Measurements from ENCODE around the gene FUT7. TPM values are rescaled to one million over a fixed set of nuclear protein-coding genes. Genes with fewer than 3 reads are reported as not detected.

The FUT7 gene
- total RNA-seq, 3 donors from 2014 or later (not counting 1 experiment from before 2014, with no cell fraction given) = 0.99 to 5.1 (median 3.9) TPM

GRCh38 chr9:137050570-137050969 lies 18.7 kb upstream of the FUT7 start:
- H3K27me3 ChIP-seq (ENCODE audit: control insufficient read depth, insufficient read depth, low read length) = peaks cover 66% of the 10 kb centered on the region
- TF ChIP-seq CTCF (IDR thresholded peaks at IDR 0.05) = no peak
- no peaks in the 10 kb centered on the region for H3K9me3 Mint-ChIP-seq

GRCh38 chr9:137049544-137050449 lies 17.9 kb upstream of the FUT7 start:
- DNase-seq (peak in 1 of 2 donors; percentile 78), ATAC-seq (peak; percentile 38 to 52 (median 41))
- H3K9me3 Mint-ChIP-seq = no peaks in the 10 kb centered on the region
- no peak overlapping the region for H3K27ac Mint-ChIP-seq
- H3K4me1 Mint-ChIP-seq = peaks cover 5 to 6% of the 10 kb centered on the region in 2 donors
- peak overlapping the region; percentile 17 for H3K4me3 Mint-ChIP-seq
- Histone ChIP-seq H3K27ac (ENCODE audit: low read length) (no peak overlapping the region), H3K4me1 (ENCODE audit: control insufficient read depth, insufficient read depth, low read length) (peaks cover 36% of the 10 kb centered on the region), H3K27me3 (ENCODE audit: control insufficient read depth, insufficient read depth, low read length) (peaks cover 72% of the 10 kb centered on the region), H3K9me3 (ENCODE audit: control insufficient read depth, insufficient read depth, low read length) (no peaks in the 10 kb centered on the region), H3K36me3 (ENCODE audit: control insufficient read depth, insufficient read depth, low read length) (no peaks in the 10 kb centered on the region), H3K4me3 (ENCODE audit: low read length) (no peak overlapping the region)
- intact Hi-C loops (cut with micrococcal nuclease) = loop anchor here (5.0 kb wide), 1 partner anchor 178 kb away; the partner anchor contains the start of genes CYSRT1 and RNF224
- peaks cover 12 to 40% of the 10 kb centered on the region in 2 donors for H3K27me3 Mint-ChIP-seq (ENCODE audit: low read depth in 2 of 2)
- no peaks in the 10 kb centered on the region for H3K36me3 Mint-ChIP-seq
- 39% methylated on average over 38 of the region's 38 CpGs for WGBS (ENCODE audit: insufficient coverage)
- TF ChIP-seq CTCF (IDR thresholded peaks at IDR 0.05) = no peak

More at GRCh38 chr9:137050570-137050969, 18.7 kb upstream of the FUT7 start:
- H3K4me3 Mint-ChIP-seq = no peak overlapping the region
- Histone ChIP-seq H3K36me3 (ENCODE audit: control insufficient read depth, insufficient read depth, low read length) (no peaks in the 10 kb centered on the region), H3K9me3 (ENCODE audit: control insufficient read depth, insufficient read depth, low read length) (no peaks in the 10 kb centered on the region), H3K4me3 (ENCODE audit: low read length) (no peak overlapping the region), H3K4me1 (ENCODE audit: control insufficient read depth, insufficient read depth, low read length) (peaks cover 29% of the 10 kb centered on the region), H3K27ac (ENCODE audit: low read length) (no peak overlapping the region)
- no peak for DNase-seq
- peaks cover 0 to 5% of the 10 kb centered on the region in 2 donors for H3K4me1 Mint-ChIP-seq
- H3K27me3 Mint-ChIP-seq (ENCODE audit: low read depth in 2 of 2) = peaks cover 7 to 35% of the 10 kb centered on the region in 2 donors
- intact Hi-C loops (cut with micrococcal nuclease) = no loop called here
- H3K27ac Mint-ChIP-seq = no peak overlapping the region
- ATAC-seq = no peak
- 82% methylated on average over 5 of the region's 5 CpGs for WGBS (ENCODE audit: insufficient coverage)
- H3K36me3 Mint-ChIP-seq = no peaks in the 10 kb centered on the region

- Mint-ChIP-seq H3K4me3 (no peak overlapping the region), H3K36me3 (no peaks in the 10 kb centered on the region), H3K9me3 (no peaks in the 10 kb centered on the region), H3K4me1 (peaks cover 5 to 7% of the 10 kb centered on the region in 2 donors), H3K27me3 (ENCODE audit: low read depth in 2 of 2) (peaks cover 14 to 43% of the 10 kb centered on the region in 2 donors), H3K27ac (no peak overlapping the region)
- H3K9me3 ChIP-seq (ENCODE audit: control insufficient read depth, insufficient read depth, low read length) = no peaks in the 10 kb centered on the region
- peaks cover 42% of the 10 kb centered on the region for H3K4me1 ChIP-seq (ENCODE audit: control insufficient read depth, insufficient read depth, low read length)
- no peak for TF ChIP-seq CTCF (IDR thresholded peaks at IDR 0.05)
- H3K36me3 ChIP-seq (ENCODE audit: control insufficient read depth, insufficient read depth, low read length) = no peaks in the 10 kb centered on the region
- H3K4me3 ChIP-seq (ENCODE audit: low read length) = no peak overlapping the region
- DNase-seq (no peak), ATAC-seq (no peak)
- intact Hi-C loops (cut with micrococcal nuclease) = loop anchor here (5.0 kb wide), 1 partner anchor 178 kb away; the partner anchor contains the start of genes CYSRT1 and RNF224
- peaks cover 81% of the 10 kb centered on the region for H3K27me3 ChIP-seq (ENCODE audit: control insufficient read depth, insufficient read depth, low read length)
- 40% methylated on average over 72 of the region's 72 CpGs for WGBS (ENCODE audit: insufficient coverage)
- no peak overlapping the region for H3K27ac ChIP-seq (ENCODE audit: low read length)
Observed at GRCh38 chr9:137048655-137049543, 17.0 kb upstream of the FUT7 start.

Measured in natural killer cell (primary cell).